PC-9 (cell line): ENCODE results near the gene CMTM8.

Experiments used
- EZH2 ChIP-seq: fragments of 200-600 bp; sonication (generic); IDR thresholded peaks from 2 replicates; pipeline ENCODE4 v1.8.0; 2017; ENCODE audit warnings: antibody characterized with exemption, low read depth
- TF ChIP-seq, protein P1 (sequence below): fragments of 200-600 bp; sonication (generic); conservative IDR thresholded peaks from 2 replicates; pipeline ENCODE4 v1.6.1; 2017; ENCODE audit warnings: mixed run types, antibody characterized with exemption, mild to moderate bottlenecking, moderate library complexity

- TF ChIP-seq, protein P1, sequence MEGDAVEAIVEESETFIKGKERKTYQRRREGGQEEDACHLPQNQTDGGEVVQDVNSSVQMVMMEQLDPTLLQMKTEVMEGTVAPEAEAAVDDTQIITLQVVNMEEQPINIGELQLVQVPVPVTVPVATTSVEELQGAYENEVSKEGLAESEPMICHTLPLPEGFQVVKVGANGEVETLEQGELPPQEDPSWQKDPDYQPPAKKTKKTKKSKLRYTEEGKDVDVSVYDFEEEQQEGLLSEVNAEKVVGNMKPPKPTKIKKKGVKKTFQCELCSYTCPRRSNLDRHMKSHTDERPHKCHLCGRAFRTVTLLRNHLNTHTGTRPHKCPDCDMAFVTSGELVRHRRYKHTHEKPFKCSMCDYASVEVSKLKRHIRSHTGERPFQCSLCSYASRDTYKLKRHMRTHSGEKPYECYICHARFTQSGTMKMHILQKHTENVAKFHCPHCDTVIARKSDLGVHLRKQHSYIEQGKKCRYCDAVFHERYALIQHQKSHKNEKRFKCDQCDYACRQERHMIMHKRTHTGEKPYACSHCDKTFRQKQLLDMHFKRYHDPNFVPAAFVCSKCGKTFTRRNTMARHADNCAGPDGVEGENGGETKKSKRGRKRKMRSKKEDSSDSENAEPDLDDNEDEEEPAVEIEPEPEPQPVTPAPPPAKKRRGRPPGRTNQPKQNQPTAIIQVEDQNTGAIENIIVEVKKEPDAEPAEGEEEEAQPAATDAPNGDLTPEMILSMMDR = no peak
- TF ChIP-seq EZH2 = no peak
Observed at GRCh38 chr3:32376115-32376514, 137.6 kb downstream of the CMTM8 start.
